ENCODE measurements around the gene ZNF10. TPM values are rescaled to one million over a fixed set of nuclear protein-coding genes. Genes with fewer than 3 reads are reported as not detected.

Gene ZNF10
- polyA plus RNA-seq, 1 experiment: 2.0 TPM

DNA sequence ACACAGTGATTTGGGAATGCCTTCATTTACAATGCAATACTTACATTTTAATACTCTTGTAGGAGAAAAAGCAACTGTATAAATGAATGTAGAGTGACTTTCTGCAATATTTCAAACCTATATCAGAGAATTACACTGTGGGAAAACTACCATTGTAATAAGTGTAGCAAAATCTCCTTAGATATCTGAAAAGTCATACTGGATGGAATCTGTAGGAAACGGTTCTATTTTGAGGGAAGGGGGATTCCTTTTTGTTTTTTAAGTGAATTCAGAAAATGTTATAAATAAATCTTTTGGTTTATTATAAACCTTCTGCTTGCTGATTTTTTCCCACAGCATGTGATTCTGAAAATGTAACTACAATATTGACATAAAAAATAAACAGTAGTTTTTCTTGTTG is 23.3 kb upstream of the ZNF10 start:
- DNase-seq (ENCODE audit: low read depth): no peak
- ChIA-PET CTCF (no interaction called here), POLR2A (no interaction called here)
- Histone ChIP-seq H3K36me3 (ENCODE audit: control insufficient read depth, insufficient read depth, low read length) (peaks cover 7% of the 10 kb centered on the region), H3K27me3 (ENCODE audit: control insufficient read depth, insufficient read depth, low read length) (no peaks in the 10 kb centered on the region), H3K4me3 (ENCODE audit: low read depth, low read length) (no peak overlapping the region)
- TF ChIP-seq, protein P1, sequence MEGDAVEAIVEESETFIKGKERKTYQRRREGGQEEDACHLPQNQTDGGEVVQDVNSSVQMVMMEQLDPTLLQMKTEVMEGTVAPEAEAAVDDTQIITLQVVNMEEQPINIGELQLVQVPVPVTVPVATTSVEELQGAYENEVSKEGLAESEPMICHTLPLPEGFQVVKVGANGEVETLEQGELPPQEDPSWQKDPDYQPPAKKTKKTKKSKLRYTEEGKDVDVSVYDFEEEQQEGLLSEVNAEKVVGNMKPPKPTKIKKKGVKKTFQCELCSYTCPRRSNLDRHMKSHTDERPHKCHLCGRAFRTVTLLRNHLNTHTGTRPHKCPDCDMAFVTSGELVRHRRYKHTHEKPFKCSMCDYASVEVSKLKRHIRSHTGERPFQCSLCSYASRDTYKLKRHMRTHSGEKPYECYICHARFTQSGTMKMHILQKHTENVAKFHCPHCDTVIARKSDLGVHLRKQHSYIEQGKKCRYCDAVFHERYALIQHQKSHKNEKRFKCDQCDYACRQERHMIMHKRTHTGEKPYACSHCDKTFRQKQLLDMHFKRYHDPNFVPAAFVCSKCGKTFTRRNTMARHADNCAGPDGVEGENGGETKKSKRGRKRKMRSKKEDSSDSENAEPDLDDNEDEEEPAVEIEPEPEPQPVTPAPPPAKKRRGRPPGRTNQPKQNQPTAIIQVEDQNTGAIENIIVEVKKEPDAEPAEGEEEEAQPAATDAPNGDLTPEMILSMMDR (IDR thresholded peaks at IDR 0.05; ENCODE audit: insufficient read depth, low read depth, low read length): no peak

DNA sequence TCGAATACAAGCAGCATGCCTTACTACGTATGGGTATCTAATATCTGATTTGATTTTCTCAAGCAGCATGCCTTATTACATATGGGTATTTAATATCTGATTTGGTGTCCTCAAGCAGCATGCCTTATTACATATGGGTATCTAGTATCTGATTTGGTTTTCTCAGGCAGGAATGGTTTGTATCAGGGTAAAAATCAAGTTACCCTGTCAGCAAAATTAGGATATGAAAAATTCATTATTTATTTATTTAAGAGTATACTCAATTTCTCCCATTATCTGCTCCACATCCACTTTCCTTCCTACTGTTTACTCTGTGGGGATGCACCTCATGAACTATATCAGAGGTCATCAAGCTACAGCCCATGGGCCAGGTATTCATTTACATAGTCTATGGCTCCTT is 22.3 kb upstream of the ZNF10 start:
- no peaks in the 10 kb centered on the region for H3K27me3 ChIP-seq (ENCODE audit: control insufficient read depth, insufficient read depth, low read length)
- no peak for DNase-seq (ENCODE audit: low read depth)
- H3K4me3 ChIP-seq (ENCODE audit: low read depth, low read length): no peak overlapping the region
- H3K36me3 ChIP-seq (ENCODE audit: control insufficient read depth, insufficient read depth, low read length): peaks cover 7% of the 10 kb centered on the region
- ChIA-PET POLR2A (no interaction called here), CTCF (no interaction called here)
- TF ChIP-seq, protein P1 (IDR thresholded peaks at IDR 0.05; ENCODE audit: insufficient read depth, low read depth, low read length): no peak

DNA sequence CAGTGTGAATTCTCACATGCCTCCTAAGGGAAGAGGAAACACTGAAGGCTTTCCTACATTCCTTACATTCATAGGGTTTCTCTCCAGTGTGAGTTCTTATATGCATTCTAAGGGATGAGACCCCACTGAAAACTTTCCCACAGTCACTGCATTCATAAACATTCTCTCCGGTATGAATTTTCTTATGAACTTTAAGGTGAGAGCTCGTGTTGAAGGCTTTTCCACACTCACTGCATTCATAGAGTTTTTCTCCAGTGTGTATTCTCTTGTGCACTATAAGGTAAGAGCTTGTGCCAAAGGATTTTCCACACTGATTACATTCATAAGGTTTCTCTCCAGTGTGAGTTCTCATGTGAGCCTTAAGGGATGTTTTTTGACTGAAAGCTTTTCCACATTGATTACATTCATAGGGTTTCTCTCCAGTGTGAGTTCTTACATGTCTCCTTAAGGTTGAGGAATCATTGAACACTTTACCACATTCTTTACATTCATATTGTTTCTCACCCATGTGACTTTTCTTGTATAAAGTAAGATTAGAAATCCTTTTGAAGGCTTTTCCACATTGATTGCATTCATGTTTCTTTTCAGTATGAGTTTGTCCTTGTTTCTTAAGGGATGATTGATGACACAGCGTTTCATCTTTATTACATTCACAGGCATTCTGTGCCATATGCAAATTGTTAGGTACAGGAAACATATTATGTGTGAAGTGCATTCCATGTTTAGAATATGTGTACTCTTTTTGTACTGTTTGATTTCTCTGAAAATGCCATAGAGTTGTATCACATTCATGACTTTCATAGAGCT is 9.8 kb upstream of the ZNF10 start:
- DNase-seq (ENCODE audit: low read depth): no peak

DNA sequence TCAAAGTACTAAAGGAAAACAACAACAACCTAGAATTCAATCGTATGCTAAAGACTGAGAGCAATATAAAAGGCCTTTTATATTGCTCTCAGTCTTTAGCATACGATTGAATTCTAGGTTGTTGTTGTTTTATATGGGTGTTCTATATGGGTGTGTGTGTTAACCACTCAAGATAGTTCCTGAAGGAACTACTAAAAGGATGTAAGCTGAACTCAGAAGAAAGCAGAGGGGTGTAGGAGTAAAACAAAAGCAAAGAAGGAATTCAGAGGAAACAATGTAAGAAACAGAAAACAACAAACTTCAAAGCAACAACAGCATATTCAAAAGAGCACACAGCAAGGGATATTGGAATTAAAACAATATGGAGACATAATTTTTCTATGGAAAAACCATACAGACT is 5.8 kb upstream of the ZNF10 start:
- CTCF ChIA-PET: no interaction called here

More for the DNA sequence above, 9.8 kb upstream of the ZNF10 start:
- no peaks in the 10 kb centered on the region for H3K27me3 ChIP-seq (ENCODE audit: control insufficient read depth, insufficient read depth, low read length)
- H3K4me3 ChIP-seq (ENCODE audit: low read depth, low read length): no peak overlapping the region
- POLR2A ChIA-PET: no interaction called here
- CTCF ChIA-PET: no interaction called here
- peaks cover 2% of the 10 kb centered on the region for H3K36me3 ChIP-seq (ENCODE audit: control insufficient read depth, insufficient read depth, low read length)
- TF ChIP-seq, protein P1 (IDR thresholded peaks at IDR 0.05; ENCODE audit: insufficient read depth, low read depth, low read length): no peak

DNA sequence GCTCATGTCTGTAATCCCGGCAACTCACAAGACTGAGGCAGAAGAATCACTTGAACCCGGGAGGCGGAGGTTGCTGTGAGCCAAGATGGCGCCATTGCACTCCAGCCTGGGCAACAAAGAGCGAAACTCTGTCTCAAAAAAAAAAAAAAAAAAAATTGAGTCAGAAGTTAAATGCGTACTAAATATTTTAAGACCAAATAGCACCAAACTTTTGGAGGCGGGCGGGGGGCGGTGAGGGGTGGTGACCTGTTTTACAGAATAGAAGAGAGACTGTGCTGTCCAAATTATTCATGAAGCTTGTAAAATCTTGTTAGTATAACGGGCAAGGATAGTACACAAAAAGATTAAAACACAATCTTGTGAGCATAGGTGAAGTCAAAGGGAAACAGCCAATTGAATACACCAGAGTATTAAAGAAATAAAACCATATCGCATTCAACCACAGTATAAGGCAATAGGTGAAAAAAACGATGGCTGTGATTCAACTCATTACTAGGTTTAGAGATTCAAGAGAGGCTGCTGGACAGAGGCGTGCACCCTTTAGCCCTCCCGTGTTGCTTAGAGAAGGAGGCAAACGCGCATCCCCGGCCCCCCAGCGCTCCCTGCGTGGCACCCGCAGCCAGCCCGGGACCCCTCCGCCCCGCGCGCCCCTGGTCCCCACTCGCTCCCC is 924 bp upstream of the ZNF10 start:
- TF ChIP-seq, protein P1 (IDR thresholded peaks at IDR 0.05; ENCODE audit: insufficient read depth, low read depth, low read length): no peak
- Histone ChIP-seq H3K27me3 (ENCODE audit: control insufficient read depth, insufficient read depth, low read length) (no peaks in the 10 kb centered on the region), H3K36me3 (ENCODE audit: control insufficient read depth, insufficient read depth, low read length) (peaks cover 1% of the 10 kb centered on the region; the same call in 1 of the 2 replicates), H3K4me3 (ENCODE audit: low read depth, low read length) (peak overlapping the region; percentile 97)
- DNase-seq (ENCODE audit: low read depth): no peak
- POLR2A ChIA-PET: interaction anchor here (1.0 kb wide), 1 partner anchor 173 kb away, joined by 6 read pairs; no protein-coding TSS in a partner anchor
- CTCF ChIA-PET: no interaction called here

More for the DNA sequence above, 5.8 kb upstream of the ZNF10 start:
- POLR2A ChIA-PET: no interaction called here
- Histone ChIP-seq H3K27me3 (ENCODE audit: control insufficient read depth, insufficient read depth, low read length) (no peaks in the 10 kb centered on the region), H3K36me3 (ENCODE audit: control insufficient read depth, insufficient read depth, low read length) (peaks cover 2% of the 10 kb centered on the region), H3K4me3 (ENCODE audit: low read depth, low read length) (no peak overlapping the region)
- TF ChIP-seq, protein P1 (IDR thresholded peaks at IDR 0.05; ENCODE audit: insufficient read depth, low read depth, low read length): no peak
- no peak for DNase-seq (ENCODE audit: low read depth)
